Renal cortical epithelial cell (primary cell): ENCODE results near the gene SLCO3A1. TPM values are rescaled to one million over a fixed set of nuclear protein-coding genes. Genes with fewer than 3 reads are reported as not detected.

Source experiments
- DNase-seq: peaks from one replicate; pipeline ENCODE4 v3.0.0-alpha.2; 2011; ENCODE audit warnings: low read depth
- total RNA-seq: library from RNA; depleted of rRNA; stranded (reverse); fragments of >200 nt; gene quantifications from 2 replicates; pipeline ENCODE4 v1.2.3, GENCODE V29; 2014

SLCO3A1 gene
- total RNA-seq, 1 donor from 2014 or later: 7.2 TPM

GRCh38 chr15:92128788-92129187 is 275.3 kb downstream of the SLCO3A1 start:
- DNase-seq: no peak

- DNase-seq: no peak
Measured at GRCh38 chr15:92130244-92130643, 276.7 kb downstream of the SLCO3A1 start.

- peak; percentile 14 for DNase-seq
Measured at GRCh38 chr15:92130906-92131305, 277.4 kb downstream of the SLCO3A1 start.

- DNase-seq: no peak
Measured at GRCh38 chr15:92132982-92133755, 279.7 kb downstream of the SLCO3A1 start.

GRCh38 chr15:92140796-92141195 is 287.3 kb downstream of the SLCO3A1 start:
- DNase-seq: no peak

- no peak for DNase-seq
Measured at GRCh38 chr15:92141607-92142006, 288.1 kb downstream of the SLCO3A1 start.

GRCh38 chr15:92142242-92143232 is 289.0 kb downstream of the SLCO3A1 start:
- DNase-seq: no peak

GRCh38 chr15:92143765-92144164 is 290.3 kb downstream of the SLCO3A1 start:
- no peak for DNase-seq

- DNase-seq: no peak
Measured at GRCh38 chr15:92146511-92147150, 293.1 kb downstream of the SLCO3A1 start.

- no peak for DNase-seq
Measured at GRCh38 chr15:92149029-92149428, 295.5 kb downstream of the SLCO3A1 start.

- no peak for DNase-seq
Measured at GRCh38 chr15:92149465-92149864, 296.0 kb downstream of the SLCO3A1 start.

GRCh38 chr15:92151168-92151567 is 297.7 kb downstream of the SLCO3A1 start:
- DNase-seq: no peak

GRCh38 chr15:92151741-92152140 is 298.2 kb downstream of the SLCO3A1 start:
- no peak for DNase-seq

- no peak for DNase-seq
Measured at GRCh38 chr15:92152983-92153382, 299.5 kb downstream of the SLCO3A1 start.

GRCh38 chr15:92153620-92154019 is 300.1 kb downstream of the SLCO3A1 start:
- no peak for DNase-seq

GRCh38 chr15:92155934-92156333 is 302.4 kb downstream of the SLCO3A1 start:
- DNase-seq: no peak

- no peak for DNase-seq
Measured at GRCh38 chr15:92157666-92158298, 304.3 kb downstream of the SLCO3A1 start.

GRCh38 chr15:92158426-92158825 is 304.9 kb downstream of the SLCO3A1 start:
- peak; percentile 65 for DNase-seq

GRCh38 chr15:92159481-92159880 is 306.0 kb downstream of the SLCO3A1 start:
- DNase-seq: no peak

GRCh38 chr15:92159906-92160841 is 306.7 kb downstream of the SLCO3A1 start:
- DNase-seq: no peak
